ENCODE results near the gene SYT5. TPM values are rescaled to one million over a fixed set of nuclear protein-coding genes. Genes with fewer than 3 reads are reported as not detected.

SYT5 gene
- total RNA-seq, 1 experiment from 2014 or later, result not detected

DNA sequence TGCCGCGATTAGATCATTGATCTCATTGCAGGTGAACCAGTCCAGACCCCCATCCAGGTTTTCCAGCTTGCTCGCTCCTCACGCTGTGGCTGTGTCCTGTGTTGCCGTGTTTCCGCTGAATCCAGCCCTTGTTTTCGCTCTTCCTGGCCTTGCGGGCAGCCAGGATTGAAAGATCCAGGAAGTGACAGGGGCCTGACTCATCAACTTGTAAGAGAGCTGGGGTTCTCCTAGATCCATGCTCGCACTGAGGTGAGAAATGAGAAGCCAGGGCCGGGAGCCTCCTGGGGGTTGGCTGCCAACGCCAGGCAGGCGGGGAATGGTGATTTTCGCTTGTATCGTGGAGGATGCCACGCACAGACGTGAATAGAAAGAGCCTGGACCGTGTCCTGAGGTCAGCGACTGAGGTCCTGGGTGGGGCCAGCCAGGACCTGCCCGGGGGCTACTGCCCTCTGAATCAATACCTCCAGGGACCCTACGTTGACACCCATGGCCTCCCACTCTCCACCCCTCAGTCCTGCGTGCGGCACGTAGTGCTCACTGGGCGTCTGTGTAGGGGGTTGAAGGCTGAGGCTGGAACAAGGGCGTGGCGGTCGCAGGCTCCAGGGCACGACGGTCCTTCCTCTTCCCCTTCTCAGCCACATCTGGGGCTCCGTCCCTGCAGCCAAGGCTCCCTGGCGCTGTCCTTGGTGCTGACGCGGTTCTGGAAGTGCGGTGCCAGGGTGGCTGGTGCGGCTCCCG lies 36.5 kb upstream of the SYT5 start:
- Histone ChIP-seq H3K4me3 (ENCODE audit: low read depth, low read length) (peak overlapping the region; percentile 61), H3K36me3 (ENCODE audit: control insufficient read depth, insufficient read depth, low read length) (no peaks in the 10 kb centered on the region; the same call in 1 of the 2 replicates), H3K27me3 (replicated peaks; ENCODE audit: control insufficient read depth, insufficient read depth, low read length) (no peaks in the 10 kb centered on the region), H3K9me3 (0 out of 2 replicates have a peak, but pooled peaks cover 4% of the 10 kb centered on the region), H3K4me1 (0 out of 2 replicates have a peak, but pooled peaks cover 6% of the 10 kb centered on the region)
- POLR2A ChIA-PET, result interaction anchor here (0.5 to 1.7 kb wide), 5 partner anchors 43 to 191 kb away, joined by 3 to 16 read pairs (median 3); partner anchors contain the start of genes HSPBP1, PPP6R1, TMEM238 and UBE2S
- H3K36me3 Mint-ChIP-seq (ENCODE audit: insufficient read depth, unreplicated experiment), result peaks cover 43% of the 10 kb centered on the region
- intact Hi-C loops (cut with micrococcal nuclease; ENCODE audit: unreplicated experiment), result loop anchor here (1.0 to 2.0 kb wide), 3 partner anchors 38 to 168 kb away; partner anchors contain the start of genes PPP6R1, RPL28 and TMEM238
- no peaks in the 10 kb centered on the region for H3K4me1 Mint-ChIP-seq (ENCODE audit: low read depth, unreplicated experiment)
- H3K27me3 Mint-ChIP-seq (ENCODE audit: insufficient read depth, unreplicated experiment), result no peaks in the 10 kb centered on the region
- peak overlapping the region; percentile 90 for H3K4me3 Mint-ChIP-seq (ENCODE audit: unreplicated experiment)
- BruUV-seq (replicated peaks), result TSS peak; percentile 69
- peaks cover 28% of the 10 kb centered on the region for H3K9me3 Mint-ChIP-seq (ENCODE audit: unreplicated experiment)
- CTCF ChIA-PET, result interaction anchor here (0.6 to 1.1 kb wide), 2 partner anchors 43 to 106 kb away, joined by 3 to 12 read pairs; partner anchors contain the start of gene PPP6R1
- DNase-seq, result peak; percentile 93 to 95
- no peak for TF ChIP-seq CTCF (IDR thresholded peaks at IDR 0.05; ENCODE audit: insufficient read depth in 1 of 2, low read depth in 1 of 2, low read length in 1 of 2, severe bottlenecking in 1 of 2, unreplicated experiment in 1 of 2)
- peak overlapping the region; percentile 94 for H3K27ac Mint-ChIP-seq (ENCODE audit: unreplicated experiment)

- POLR2A ChIA-PET, result no interaction called here
- BruUV-seq (replicated peaks), result no TSS peak
- H3K4me3 Mint-ChIP-seq (ENCODE audit: unreplicated experiment), result no peak overlapping the region
Measured at GRCh38 chr19:55213547-55213946, 33.5 kb upstream of the SYT5 start.

DNA sequence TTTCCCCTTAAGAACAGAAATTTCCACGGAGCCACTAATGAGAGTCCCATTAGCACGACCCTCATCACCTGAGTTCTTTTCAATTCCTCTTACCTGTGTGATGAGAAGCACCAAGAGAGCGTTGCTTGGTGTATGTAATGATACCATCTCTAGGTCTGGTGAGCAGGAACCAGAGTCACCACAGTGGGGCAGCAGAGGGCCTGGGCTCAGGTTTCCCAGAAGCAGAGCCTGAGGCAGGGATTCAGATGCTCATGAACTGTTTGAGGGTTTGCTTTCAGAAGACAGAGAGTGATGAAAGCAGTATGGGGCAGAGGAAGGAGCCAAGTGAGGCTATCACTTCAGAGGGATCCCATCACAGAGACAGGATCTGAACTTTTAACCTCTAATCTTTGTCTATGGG lies 32.4 kb upstream of the SYT5 start:
- TF ChIP-seq CTCF (IDR thresholded peaks at IDR 0.05; ENCODE audit: insufficient read depth in 1 of 2, low read depth in 1 of 2, low read length in 1 of 2, severe bottlenecking in 1 of 2, unreplicated experiment in 1 of 2), result peak; percentile 78 to 97
- Histone ChIP-seq H3K4me3 (ENCODE audit: low read depth, low read length) (no peak overlapping the region), H3K36me3 (ENCODE audit: control insufficient read depth, insufficient read depth, low read length) (no peaks in the 10 kb centered on the region), H3K9me3 (no peaks in the 10 kb centered on the region), H3K4me1 (peaks cover 21% of the 10 kb centered on the region), H3K27me3 (replicated peaks; ENCODE audit: control insufficient read depth, insufficient read depth, low read length) (no peaks in the 10 kb centered on the region)
- peak; percentile 88 to 90 for DNase-seq
- H3K4me1 Mint-ChIP-seq (ENCODE audit: low read depth, unreplicated experiment), result peaks cover 12% of the 10 kb centered on the region
- CTCF ChIA-PET, result no interaction called here
- peaks cover 11% of the 10 kb centered on the region for H3K9me3 Mint-ChIP-seq (ENCODE audit: unreplicated experiment)
- POLR2A ChIA-PET, result no interaction called here
- H3K27ac Mint-ChIP-seq (ENCODE audit: unreplicated experiment), result no peak overlapping the region
- BruUV-seq (replicated peaks), result no TSS peak
- H3K4me3 Mint-ChIP-seq (ENCODE audit: unreplicated experiment), result no peak overlapping the region
- no peaks in the 10 kb centered on the region for H3K27me3 Mint-ChIP-seq (ENCODE audit: insufficient read depth, unreplicated experiment)
- intact Hi-C loops (cut with micrococcal nuclease; ENCODE audit: unreplicated experiment), result loop anchor here (1.0 kb wide), 4 partner anchors 16 to 206 kb away; partner anchors contain the start of genes HSPBP1, PPP6R1 and TMEM86B
- peaks cover 18% of the 10 kb centered on the region for H3K36me3 Mint-ChIP-seq (ENCODE audit: insufficient read depth, unreplicated experiment)

More at GRCh38 chr19:55213547-55213946, 33.5 kb upstream of the SYT5 start:
- Histone ChIP-seq H3K4me1 (peaks cover 25% of the 10 kb centered on the region), H3K9me3 (no peaks in the 10 kb centered on the region), H3K27me3 (replicated peaks; ENCODE audit: control insufficient read depth, insufficient read depth, low read length) (no peaks in the 10 kb centered on the region), H3K4me3 (ENCODE audit: low read depth, low read length) (no peak overlapping the region), H3K36me3 (ENCODE audit: control insufficient read depth, insufficient read depth, low read length) (no peaks in the 10 kb centered on the region)
- Mint-ChIP-seq H3K4me1 (ENCODE audit: low read depth, unreplicated experiment) (peaks cover 12% of the 10 kb centered on the region), H3K36me3 (ENCODE audit: insufficient read depth, unreplicated experiment) (peaks cover 18% of the 10 kb centered on the region), H3K27ac (ENCODE audit: unreplicated experiment) (no peak overlapping the region), H3K9me3 (ENCODE audit: unreplicated experiment) (peaks cover 11% of the 10 kb centered on the region), H3K27me3 (ENCODE audit: insufficient read depth, unreplicated experiment) (no peaks in the 10 kb centered on the region)
- TF ChIP-seq CTCF (IDR thresholded peaks at IDR 0.05; ENCODE audit: insufficient read depth in 1 of 2, low read depth in 1 of 2, low read length in 1 of 2, severe bottlenecking in 1 of 2, unreplicated experiment in 1 of 2), result no peak
- intact Hi-C loops (cut with micrococcal nuclease; ENCODE audit: unreplicated experiment), result no loop called here
- CTCF ChIA-PET, result no interaction called here
- no peak for DNase-seq
